HG03571 (cell line): ENCODE measurements around the gene INF2.
"Not testable (repeated sequence)": the region's sequence is repeated elsewhere in the genome, so short reads cannot be mapped to it uniquely, and the experiment has no call there.

ENCODE experiments used
- ATAC-seq: cut with Tn5 transposase; IDR thresholded peaks from one replicate; pipeline ENCODE4 v1.9.1; 2021; ENCODE audit not compliant: unreplicated experiment

The INF2 gene

GRCh38 chr14:104656014-104656714 lies 33.3 kb upstream of the INF2 start:
- no peak for ATAC-seq

- peak; percentile 39 for ATAC-seq
These were observed 32.3 kb upstream of the INF2 start for GRCh38 chr14:104657101-104657524.

DNA sequence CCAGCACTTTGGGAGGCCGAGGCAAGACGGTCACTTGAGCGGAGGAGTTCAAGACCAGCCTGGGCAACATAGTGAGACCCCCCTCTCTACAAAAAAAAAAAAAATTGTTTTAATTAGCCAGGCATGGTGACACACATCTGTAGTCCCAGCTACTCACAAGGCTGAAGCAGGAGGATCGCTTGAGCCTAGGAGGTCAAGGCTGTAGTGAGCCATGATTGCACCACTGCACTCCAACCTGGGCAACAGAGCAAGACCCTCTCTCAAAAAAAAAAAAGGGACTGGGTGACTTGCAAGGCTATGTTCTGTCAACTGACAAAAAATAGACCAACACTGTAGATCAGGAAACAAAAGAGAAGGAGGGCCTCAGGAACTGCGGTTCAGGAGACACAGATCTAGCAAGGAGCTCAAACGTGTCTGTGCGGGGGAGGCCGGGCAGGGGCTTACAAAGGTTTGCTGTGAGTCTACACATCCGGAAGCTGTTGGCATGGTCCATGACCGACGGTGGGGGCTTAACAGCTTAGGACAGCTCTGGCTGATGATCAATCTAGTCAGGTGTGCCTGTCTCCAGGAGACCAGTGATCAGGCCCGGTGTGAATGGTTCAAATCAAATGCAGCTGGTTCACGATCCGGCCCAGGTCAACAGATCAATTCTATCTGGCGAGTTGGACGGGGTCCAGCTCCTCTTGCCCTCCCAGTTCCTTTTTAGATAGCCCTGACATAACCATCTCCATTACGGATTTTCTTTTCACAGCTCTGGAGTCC lies 31.7 kb upstream of the INF2 start:
- ATAC-seq, result no peak

DNA sequence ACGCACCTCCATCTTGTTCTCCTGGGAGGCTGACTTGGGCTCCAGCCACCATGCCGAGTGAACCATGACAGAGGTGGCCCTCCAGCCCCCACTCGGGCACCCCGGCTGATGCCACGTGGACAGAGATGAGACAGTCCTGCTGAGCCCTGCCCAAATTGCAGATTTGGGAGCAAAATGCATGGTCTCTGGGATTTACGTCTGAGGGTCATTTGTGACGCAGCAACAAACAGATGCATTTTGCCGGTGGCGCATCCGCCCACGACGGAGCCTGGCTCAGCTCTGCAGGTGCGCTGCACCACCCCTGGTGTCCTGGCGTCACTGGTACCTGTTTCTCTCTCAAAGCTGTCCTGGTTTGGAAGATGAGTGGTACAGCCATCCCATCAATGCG lies 31.1 kb upstream of the INF2 start:
- ATAC-seq, result no peak

DNA sequence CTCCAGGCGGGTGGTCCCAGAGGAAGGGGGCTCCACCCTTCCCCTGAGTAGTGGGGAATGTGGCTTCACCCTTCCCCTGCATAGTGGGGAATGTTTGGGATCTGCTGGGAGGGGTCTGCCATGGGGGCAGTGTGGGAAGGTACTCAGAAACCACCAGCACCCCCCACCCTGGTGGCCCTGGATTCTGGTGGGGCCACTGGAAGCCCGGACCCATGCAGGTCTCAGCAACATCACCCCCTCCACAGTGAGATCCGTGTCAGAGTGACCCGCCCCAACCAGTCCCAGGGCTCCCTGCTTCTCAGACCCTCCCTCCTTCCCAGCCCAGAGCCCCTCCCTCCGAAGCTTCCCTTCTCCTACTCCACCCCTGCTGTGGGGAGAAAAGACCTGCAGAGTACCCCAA lies 30.3 kb upstream of the INF2 start:
- ATAC-seq, result no peak

- no peak for ATAC-seq
These were observed 29.5 kb upstream of the INF2 start for GRCh38 chr14:104659764-104660523.

DNA sequence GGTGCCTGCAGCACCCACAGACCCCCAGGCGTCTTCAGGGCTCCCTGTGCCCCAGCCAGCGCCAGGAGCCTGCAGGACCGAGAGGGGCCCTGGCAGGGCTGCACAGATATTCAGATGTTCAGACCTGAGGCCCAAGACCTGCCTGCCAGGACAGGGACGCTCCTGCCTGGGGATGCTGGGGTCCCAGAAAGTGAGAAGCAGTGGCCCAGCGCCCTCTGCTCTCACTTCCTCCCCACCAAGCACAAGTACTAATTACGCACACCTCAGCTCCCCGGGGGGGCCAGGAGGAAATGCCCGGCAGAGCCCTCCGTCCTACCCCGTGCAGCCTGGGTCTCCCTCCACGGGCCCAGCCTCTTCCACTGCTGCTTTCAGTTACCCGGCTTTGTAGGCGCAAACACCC lies 28.8 kb upstream of the INF2 start:
- no peak for ATAC-seq

DNA sequence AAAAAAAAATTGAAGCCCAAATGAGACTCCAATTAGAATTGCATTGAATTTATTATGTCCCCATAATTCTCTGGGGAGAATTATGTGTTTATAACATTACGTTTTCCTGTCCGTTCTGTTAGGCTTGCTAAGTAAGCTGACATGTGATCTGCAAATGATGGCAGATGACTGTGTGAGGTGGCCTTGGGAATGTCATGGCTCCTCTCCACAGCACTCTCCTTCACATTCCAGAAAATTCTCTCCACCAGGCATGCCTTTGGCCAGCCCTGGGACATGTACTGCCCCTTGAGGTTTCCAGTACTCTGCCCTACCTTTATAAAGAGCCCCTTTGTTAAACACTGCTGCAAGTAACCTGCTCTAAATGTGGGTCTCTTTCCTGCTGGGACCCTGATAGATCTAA lies 28.3 kb upstream of the INF2 start:
- no peak for ATAC-seq

DNA sequence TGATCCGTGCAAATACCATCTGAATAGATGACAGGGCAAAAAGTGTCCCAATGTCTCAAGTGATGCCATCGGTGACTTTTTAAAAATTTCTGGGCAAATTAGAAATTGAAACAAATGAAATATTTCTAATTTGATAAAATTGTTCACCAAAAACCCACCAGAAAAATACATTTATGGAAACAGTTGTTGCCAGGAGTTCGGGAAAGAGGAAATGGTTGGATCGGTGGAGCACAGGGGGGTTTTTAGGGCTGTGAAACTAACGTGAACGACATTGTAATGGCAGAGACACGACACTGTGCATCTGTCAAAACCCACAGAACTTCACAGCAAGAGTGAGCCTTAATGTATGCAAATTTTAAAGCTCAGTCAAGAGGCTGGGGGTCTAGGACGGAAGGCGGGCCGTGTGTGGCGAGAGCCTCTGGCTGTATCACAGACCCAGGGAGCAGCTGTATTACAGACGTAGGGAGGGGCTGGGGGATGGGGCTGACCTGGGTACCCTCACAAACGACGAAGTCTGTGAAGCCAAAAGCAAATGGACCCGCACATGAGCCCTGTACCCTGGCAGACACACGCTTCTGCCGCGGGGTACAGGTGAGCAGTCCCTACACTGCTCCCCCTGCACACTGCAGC lies 27.8 kb upstream of the INF2 start:
- not testable (repeated sequence) for ATAC-seq

DNA sequence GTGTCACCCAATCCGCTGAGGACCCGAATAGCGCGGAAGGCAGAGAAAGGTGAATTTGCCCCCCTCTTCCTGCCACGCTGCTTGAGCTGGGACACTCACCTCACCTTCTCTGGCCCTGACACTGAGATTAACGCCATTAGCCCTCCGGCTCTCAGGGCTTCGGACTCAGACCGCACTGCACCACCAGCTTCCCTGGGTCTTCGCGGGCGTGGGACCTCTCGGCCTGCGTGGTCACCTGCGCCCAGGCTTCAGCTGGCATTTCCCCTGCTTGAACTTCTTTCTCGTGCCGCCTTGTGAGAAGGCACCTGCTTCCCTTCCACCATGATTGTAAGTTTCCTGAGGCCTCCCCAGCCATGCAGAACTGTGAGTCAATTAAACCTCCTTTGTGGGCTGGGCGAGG lies 26.9 kb upstream of the INF2 start:
- not testable (repeated sequence) for ATAC-seq

GRCh38 chr14:104664107-104664506 lies 25.3 kb upstream of the INF2 start:
- no peak for ATAC-seq

- ATAC-seq, result no peak
These were observed 24.8 kb upstream of the INF2 start for GRCh38 chr14:104664588-104664987.

DNA sequence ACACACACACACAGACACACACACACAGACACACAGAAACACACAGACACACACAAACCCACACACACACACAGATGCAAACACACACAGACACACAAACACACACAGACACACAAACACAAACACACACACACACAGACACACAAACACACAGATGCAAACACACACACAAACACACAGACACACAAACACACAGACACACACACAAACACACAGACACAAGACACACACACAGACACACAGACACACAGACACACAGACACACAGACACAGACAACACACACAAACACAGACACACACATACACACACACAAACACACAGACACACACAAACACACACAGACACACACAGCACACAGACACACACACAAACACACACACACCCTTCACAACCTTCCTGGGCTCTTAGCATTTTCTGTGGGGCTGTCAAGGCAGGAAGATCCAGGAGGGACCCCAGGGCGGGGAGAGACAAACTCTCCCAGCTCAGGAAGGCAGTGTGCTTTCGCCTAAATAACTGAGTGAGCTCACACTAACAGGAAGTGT lies 24.2 kb upstream of the INF2 start:
- no peak for ATAC-seq

GRCh38 chr14:104665657-104666522 lies 23.5 kb upstream of the INF2 start:
- ATAC-seq, result no peak

DNA sequence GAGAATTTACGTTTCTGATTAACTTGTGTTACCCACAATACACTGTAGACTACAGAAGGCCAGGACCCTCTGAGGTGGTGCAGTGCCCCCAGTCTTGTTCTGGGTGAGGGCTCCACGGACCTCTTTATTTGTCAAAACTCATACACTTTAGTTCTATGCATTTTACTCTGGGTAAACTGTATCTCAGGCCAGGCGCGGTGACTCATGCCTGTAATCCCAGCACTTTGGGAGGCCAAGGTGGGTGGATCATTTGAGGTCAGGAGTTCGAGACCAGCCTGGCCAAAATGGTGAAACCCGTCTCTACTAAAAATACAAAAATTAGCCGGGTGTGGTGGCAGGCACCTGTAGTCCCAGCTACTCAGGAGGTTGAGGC lies 22.9 kb upstream of the INF2 start:
- ATAC-seq, result not testable (repeated sequence)

DNA sequence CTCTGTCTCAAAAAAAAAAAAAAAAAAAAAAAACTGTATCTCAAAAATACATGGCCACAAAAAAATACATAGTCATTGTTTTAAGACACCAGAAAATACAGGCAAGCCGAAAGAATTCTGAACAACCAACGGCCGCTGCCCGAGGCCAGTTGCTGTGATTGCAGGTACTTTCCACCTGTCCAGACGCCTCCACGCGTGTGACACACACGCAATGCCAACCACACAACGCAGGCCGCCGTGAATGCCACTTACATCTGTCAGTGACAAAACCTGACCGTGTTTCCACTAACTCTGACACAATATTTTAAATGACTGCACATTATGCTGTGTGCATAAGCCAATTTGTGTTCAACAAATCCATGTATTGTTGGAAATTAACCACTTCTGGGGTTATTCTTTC lies 22.4 kb upstream of the INF2 start:
- ATAC-seq, result no peak

GRCh38 chr14:104669697-104670096 lies 19.7 kb upstream of the INF2 start:
- no peak for ATAC-seq

GRCh38 chr14:104671330-104671977 lies 18.0 kb upstream of the INF2 start:
- ATAC-seq, result not testable (repeated sequence)

DNA sequence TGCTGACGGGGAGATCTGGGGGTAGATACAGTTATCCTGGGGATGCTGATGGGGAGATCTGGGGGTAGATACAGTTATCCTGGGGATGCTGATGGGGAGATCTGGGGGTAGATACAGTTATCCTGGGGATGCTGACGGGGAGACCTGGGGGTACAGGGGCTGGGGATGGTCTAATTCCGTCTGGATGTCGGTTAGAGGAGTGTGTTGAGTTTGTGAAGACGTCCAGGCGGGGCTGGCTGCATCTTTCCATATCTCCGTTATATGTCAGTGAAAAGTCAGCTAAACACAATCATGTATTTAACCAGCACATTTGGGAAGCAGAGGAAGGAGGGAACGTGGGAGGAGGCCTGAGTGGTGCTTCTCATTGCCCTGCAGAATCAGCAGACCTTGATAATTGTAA lies 17.3 kb upstream of the INF2 start:
- ATAC-seq, result not testable (repeated sequence)

GRCh38 chr14:104673481-104673880 lies 15.9 kb upstream of the INF2 start:
- ATAC-seq, result no peak
